ENCODE data around the gene IFRD2. TPM values are rescaled to one million over a fixed set of nuclear protein-coding genes. Genes with fewer than 3 reads are reported as not detected.

Gene IFRD2
- total and polyA plus RNA-seq, 2 of the 8 experiments (the other 6 are each of a cell fraction or from before 2014, with no cell fraction given): 76.7 to 88.8 TPM

DNA sequence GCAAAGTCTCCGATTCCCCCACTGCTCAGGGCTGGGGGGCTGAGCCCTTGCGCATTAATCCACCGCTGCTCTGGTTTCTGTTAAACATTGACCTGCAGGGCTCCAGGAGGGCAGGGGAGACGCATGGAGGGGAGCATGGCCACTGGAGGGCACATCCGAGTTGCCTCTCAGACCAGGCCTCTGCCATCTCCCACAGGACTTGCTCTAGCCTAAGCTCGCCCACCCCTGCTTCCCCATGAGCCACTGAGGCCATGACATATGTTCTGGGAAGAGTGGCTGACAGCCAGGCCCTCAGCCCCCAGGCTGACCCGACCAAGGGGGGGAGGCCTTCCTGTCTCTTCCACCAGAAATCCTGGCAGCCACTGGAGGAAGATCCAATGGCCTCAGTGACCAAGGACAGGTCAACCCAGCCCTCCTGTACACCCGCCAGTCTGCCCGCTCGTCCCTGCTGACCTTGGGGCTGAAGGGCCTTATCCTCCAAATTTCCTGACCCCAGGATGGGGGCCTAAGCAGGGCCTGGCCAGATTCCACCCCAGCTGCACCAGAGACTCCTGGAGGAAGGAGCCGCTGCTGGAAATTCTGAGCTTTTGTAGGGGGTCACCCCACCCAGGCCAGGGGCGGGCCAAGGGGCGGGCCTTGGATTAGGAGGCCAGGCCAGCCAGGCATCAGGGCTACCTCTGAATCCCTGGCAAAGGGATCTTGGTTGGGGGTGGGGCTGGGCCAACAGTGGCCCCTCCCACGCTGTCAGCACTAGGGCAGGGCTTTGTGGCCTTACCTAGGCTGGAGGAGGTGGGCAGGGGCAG is 11.0 kb upstream of the IFRD2 start, which contains the start of gene HYAL1:
Gene HYAL1, minus strand, starts transcription at position 562 of the 803 bp plus-strand sequence. CDS start 618 bp downstream, outside the sequence.
- peak within 1 kb of the TSS; percentile 32; the same call in 1 of the 2 replicates for H2BK5ac ChIP-seq (ENCODE audit: low read depth, low read length)
- no peak within 1 kb of the TSS for H2BK120ac ChIP-seq (replicated peaks; ENCODE audit: low read depth, low read length)
- no peak within 1 kb of the TSS for H2BK20ac ChIP-seq (ENCODE audit: low read length)
- no peak within 1 kb of the TSS for H3K27ac ChIP-seq (ENCODE audit: low read depth, low read length)
- H3K9ac ChIP-seq (replicated peaks in 1 of 4; ENCODE audit: extremely low read depth in 1 of 4, low read depth in 3 of 4, low read length in 3 of 4): no peak within 1 kb of the TSS; a peak in 1 of 7 replicates
- peak within 1 kb of the TSS; percentile 26; the same call in 1 of the 2 replicates for H2AK5ac ChIP-seq (ENCODE audit: low read depth, low read length)
- no peak within 1 kb of the TSS for H3K14ac ChIP-seq (ENCODE audit: insufficient read length)
- peak; percentile 24 for FAIRE-seq
- H3K23ac ChIP-seq (ENCODE audit: insufficient read length): no peak within 1 kb of the TSS
- no peaks in the 10 kb centered on the region for H3K36me3 ChIP-seq (ENCODE audit: control insufficient read depth in 2 of 4, insufficient read depth in 4 of 4, low read length in 3 of 4)
- peak within 1 kb of the TSS; percentile 85 for H3K18ac ChIP-seq (ENCODE audit: extremely low read depth, low read length)
- H3K4me2 ChIP-seq (ENCODE audit: insufficient read depth in 1 of 2, low read depth in 2 of 2, low read length in 2 of 2): peak within 1 kb of the TSS; percentile 43 to 44; a peak in 3 of 4 replicates
- H3K79me1 ChIP-seq (ENCODE audit: low read depth, low read length): no peaks in the 10 kb centered on the region
- H3K4me3 ChIP-seq (ENCODE audit: extremely low read depth in 1 of 4, insufficient read depth in 2 of 4, low read depth in 3 of 4, low read length in 4 of 4): peak within 1 kb of the TSS in 1 of 4 experiments; percentile 23; a peak in 1 of 8 replicates
- H3K56ac ChIP-seq (replicated peaks; ENCODE audit: insufficient read length, low read depth, low read length): peak within 1 kb of the TSS; percentile 14
- peaks cover 0 to 25% (median 12%) of the 10 kb centered on the region in 4 experiments; a peak in 6 of 7 replicates for H3K4me1 ChIP-seq (replicated peaks in 1 of 4; ENCODE audit: control insufficient read depth in 3 of 4, insufficient read depth in 4 of 4, low read length in 3 of 4)
- H3K79me2 ChIP-seq (ENCODE audit: control insufficient read depth in 1 of 2, insufficient read depth in 2 of 2, low read length in 2 of 2): no peaks in the 10 kb centered on the region
- DNase-seq (ENCODE audit: low read depth in 1 of 2, low spot score in 2 of 2): peak in 1 of 2 experiments; percentile 85
- no peaks in the 10 kb centered on the region for H4K20me1 ChIP-seq (replicated peaks in 1 of 2; ENCODE audit: control insufficient read depth in 1 of 2, insufficient read depth in 2 of 2, low read length in 2 of 2)
- H3K23me2 ChIP-seq (ENCODE audit: low read depth, low read length): peaks cover 5% of the 10 kb centered on the region; the same call in 1 of the 2 replicates
- peak within 1 kb of the TSS; percentile 77; the same call in 1 of the 2 replicates for H2BK12ac ChIP-seq (ENCODE audit: low read depth, low read length)
- peak within 1 kb of the TSS; percentile 12 for H4K91ac ChIP-seq (replicated peaks; ENCODE audit: insufficient read length, low read length)
- H2AFZ ChIP-seq (ENCODE audit: low read length): no peak within 1 kb of the TSS
- peak within 1 kb of the TSS; percentile 13 for H3K4ac ChIP-seq (replicated peaks; ENCODE audit: insufficient read length, low read depth, low read length)
- WGBS, 2 experiments (ENCODE audit: extremely low coverage in 1 of 2, insufficient coverage in 1 of 2, insufficient read length in 1 of 2, insufficient replicate concordance in 2 of 2, low coverage in 1 of 2, low lambda C conversion rate in 2 of 2, missing lambda C conversion rate in 1 of 2): 64% methylated on average over 14 of the region's 14 CpGs; no CpG with 5 or more reads in 1 of the 2 experiments
- no peak within 1 kb of the TSS for H4K5ac ChIP-seq (ENCODE audit: insufficient read length, low read depth, low read length)
- peak within 1 kb of the TSS; percentile 46; the same call in 1 of the 2 replicates for H2BK15ac ChIP-seq (ENCODE audit: low read length)
- peaks cover 6 to 16% of the 10 kb centered on the region in 2 experiments; a peak in 3 of 4 replicates for H3K9me3 ChIP-seq (ENCODE audit: insufficient read depth in 2 of 2, low read depth in 1 of 2, low read length in 1 of 2)
- peak within 1 kb of the TSS; percentile 41 for H4K8ac ChIP-seq (ENCODE audit: extremely low read depth, insufficient read depth, low read length)
- POLR2A ChIA-PET (ENCODE audit: partially characterized antibody): interaction anchor here (1.0 to 11.3 kb wide), 4 partner anchors 11 to 39 kb away, joined by 3 to 149 read pairs (median 10); partner anchors contain the start of genes HYAL2, IFRD2 and TUSC2
- CTCF ChIA-PET (ENCODE audit: partially characterized antibody): interaction anchor here (0.8 to 3.6 kb wide), 9 partner anchors 9 to 50 kb away, joined by 3 to 24 read pairs (median 5); partner anchors contain the start of genes HYAL2 and IFRD2
- no peaks in the 10 kb centered on the region for H3K27me3 ChIP-seq (replicated peaks in 1 of 4; ENCODE audit: control insufficient read depth in 3 of 4, extremely low read depth in 1 of 4, insufficient read depth in 3 of 4, low read length in 3 of 4)
- TF ChIP-seq TAF1 (IDR thresholded peaks at IDR 0.05; ENCODE audit: low read depth, low read length) (peak; percentile 58; the same call in 1 of the 2 replicates), E2F6 (IDR thresholded peaks at IDR 0.05) (no peak), ASH2L (IDR thresholded peaks at IDR 0.05; ENCODE audit: low read length) (no peak), KDM4A (IDR thresholded peaks at IDR 0.05; ENCODE audit: low read depth, low read length, severe bottlenecking) (no peak), HDAC6 (IDR thresholded peaks at IDR 0.05; ENCODE audit: low read depth, low read length) (no peak), KDM5A (IDR thresholded peaks at IDR 0.05; ENCODE audit: low read length) (no peak)
- TF ChIP-seq, protein P1, sequence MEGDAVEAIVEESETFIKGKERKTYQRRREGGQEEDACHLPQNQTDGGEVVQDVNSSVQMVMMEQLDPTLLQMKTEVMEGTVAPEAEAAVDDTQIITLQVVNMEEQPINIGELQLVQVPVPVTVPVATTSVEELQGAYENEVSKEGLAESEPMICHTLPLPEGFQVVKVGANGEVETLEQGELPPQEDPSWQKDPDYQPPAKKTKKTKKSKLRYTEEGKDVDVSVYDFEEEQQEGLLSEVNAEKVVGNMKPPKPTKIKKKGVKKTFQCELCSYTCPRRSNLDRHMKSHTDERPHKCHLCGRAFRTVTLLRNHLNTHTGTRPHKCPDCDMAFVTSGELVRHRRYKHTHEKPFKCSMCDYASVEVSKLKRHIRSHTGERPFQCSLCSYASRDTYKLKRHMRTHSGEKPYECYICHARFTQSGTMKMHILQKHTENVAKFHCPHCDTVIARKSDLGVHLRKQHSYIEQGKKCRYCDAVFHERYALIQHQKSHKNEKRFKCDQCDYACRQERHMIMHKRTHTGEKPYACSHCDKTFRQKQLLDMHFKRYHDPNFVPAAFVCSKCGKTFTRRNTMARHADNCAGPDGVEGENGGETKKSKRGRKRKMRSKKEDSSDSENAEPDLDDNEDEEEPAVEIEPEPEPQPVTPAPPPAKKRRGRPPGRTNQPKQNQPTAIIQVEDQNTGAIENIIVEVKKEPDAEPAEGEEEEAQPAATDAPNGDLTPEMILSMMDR (IDR thresholded peaks at IDR 0.05; ENCODE audit: control extremely low read depth in 1 of 3, insufficient read depth in 1 of 3, low read depth in 1 of 3, low read length in 3 of 3): peak in 2 of 3 experiments; percentile 39 to 41; a peak in 3 of 4 replicates

Measured in H1 (cell line).